LNCAP (cell line): ENCODE measurements around the gene GPATCH2.

Experiments
- TF ChIP-seq, protein P1 (sequence below): fragments of 450-650 bp; IDR thresholded peaks from 2 replicates; pipeline ENCODE4 v1.5.1; 2017; ENCODE audit warnings: mild to moderate bottlenecking

The GPATCH2 gene

DNA sequence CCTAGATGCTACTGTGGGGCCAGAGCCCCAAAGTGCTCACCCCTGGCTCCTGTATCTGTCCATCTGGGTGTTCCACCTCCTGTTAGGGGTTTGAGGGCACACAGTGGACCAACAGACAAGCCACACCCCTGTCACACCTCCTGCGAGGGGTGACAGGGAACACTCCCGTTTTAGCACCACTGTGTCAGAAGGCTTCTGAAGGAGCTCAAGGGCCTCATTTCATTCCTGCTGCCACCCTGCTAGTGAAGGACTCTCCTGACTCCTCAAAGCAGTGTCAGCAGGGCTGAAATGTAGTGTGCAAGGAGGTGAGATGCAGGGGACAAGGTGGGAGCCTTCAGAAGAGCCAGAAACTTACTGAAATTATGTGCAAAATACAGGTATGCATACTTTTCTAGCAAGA is 174.6 kb downstream of the GPATCH2 start:
- TF ChIP-seq, protein P1, sequence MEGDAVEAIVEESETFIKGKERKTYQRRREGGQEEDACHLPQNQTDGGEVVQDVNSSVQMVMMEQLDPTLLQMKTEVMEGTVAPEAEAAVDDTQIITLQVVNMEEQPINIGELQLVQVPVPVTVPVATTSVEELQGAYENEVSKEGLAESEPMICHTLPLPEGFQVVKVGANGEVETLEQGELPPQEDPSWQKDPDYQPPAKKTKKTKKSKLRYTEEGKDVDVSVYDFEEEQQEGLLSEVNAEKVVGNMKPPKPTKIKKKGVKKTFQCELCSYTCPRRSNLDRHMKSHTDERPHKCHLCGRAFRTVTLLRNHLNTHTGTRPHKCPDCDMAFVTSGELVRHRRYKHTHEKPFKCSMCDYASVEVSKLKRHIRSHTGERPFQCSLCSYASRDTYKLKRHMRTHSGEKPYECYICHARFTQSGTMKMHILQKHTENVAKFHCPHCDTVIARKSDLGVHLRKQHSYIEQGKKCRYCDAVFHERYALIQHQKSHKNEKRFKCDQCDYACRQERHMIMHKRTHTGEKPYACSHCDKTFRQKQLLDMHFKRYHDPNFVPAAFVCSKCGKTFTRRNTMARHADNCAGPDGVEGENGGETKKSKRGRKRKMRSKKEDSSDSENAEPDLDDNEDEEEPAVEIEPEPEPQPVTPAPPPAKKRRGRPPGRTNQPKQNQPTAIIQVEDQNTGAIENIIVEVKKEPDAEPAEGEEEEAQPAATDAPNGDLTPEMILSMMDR: no peak

DNA sequence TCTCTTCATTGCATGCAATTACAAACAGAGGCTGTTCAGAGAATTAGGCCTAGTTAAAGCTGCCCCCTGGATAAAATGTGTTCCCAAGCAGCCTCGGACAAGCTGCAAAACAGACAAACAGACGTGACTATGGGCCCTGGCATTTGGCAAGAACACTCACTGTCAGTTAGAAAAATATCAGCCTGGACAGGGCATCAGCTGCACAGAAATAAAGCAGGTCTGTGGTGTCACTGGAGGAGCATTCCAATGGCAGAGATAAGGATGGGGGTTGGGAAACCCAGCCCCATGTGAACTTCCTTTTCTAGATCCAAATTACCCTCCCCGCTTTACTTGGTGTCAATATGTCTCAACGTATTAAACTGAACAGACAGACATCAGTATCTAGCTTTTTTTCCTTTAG is 177.1 kb downstream of the GPATCH2 start:
- TF ChIP-seq, protein P1: no peak

DNA sequence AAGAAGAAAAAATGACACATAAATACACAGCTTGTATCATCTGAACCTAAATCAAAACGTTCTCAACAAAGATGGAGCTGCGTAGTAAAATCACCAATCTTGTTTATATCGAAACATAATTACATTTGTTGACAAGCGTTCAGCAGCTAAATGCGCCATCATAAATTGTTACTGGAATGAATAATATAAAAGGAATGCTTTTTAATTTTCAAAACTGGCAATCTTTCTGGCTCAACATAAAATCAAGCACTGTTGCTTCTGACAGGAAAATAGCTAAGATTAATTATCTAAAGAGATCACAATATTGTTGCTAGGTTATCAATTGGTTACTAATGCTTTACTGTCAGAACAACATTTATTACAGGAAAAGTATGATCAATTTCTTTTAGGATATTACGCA is 181.5 kb downstream of the GPATCH2 start:
- TF ChIP-seq, protein P1: no peak

DNA sequence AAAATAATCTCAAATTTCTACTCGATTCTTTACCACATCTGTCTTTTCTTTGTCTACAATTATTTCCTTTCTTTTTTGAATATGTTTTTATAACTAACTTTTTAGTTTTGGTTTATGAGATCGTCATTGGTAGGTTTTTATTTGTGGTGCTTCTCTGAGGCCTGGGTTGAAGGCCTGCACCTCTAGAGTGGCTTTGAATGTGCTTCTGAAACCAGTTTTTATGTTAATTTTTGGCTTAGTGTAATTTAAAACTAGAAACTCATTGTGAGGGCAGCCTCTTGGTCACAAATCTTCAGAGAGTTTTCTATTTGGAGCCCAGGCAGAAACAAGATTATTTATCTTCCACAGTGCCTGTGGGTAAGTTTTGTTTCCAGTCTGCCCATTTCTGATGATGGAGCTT is 187.0 kb downstream of the GPATCH2 start:
- TF ChIP-seq, protein P1: no peak

DNA sequence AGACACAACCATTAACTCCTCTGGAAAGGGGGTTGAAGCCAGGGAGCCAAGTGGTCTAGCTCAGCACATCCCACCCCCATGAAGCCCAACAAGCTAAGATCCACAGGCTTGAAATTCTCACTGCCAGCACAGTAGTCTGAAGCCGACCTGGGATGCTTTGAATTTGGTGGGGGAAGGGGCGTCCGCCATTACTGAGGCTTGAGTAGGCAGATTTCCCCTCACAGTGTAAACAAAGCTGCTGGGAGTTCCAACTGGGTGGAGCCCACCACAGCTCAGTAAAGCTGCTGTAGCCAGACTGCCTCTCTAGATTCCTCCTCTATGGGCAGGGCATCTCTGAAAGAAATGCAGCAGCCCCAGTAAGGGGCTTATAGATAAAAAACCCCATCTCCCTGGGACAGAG is 193.5 kb downstream of the GPATCH2 start:
- TF ChIP-seq, protein P1: no peak

DNA sequence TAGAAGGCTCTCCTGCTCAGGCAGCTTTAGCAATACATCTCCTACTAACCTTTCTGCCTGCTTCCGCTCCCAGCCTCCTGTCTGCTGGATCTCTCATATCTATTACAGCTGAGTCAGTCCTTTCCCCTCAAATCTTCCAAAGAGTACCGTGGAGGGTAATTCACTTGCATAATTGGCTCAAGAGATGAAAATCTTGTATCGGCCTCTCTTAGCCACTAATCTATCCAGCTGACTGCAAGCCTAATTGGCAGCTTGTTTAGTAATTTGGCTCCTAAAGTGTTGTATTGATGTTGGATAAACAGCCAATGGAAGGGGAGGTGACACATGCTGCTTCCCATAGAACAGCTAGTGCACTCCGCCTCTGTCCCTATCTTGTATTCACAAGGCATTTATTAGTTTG is 195.7 kb downstream of the GPATCH2 start:
- TF ChIP-seq, protein P1: no peak

DNA sequence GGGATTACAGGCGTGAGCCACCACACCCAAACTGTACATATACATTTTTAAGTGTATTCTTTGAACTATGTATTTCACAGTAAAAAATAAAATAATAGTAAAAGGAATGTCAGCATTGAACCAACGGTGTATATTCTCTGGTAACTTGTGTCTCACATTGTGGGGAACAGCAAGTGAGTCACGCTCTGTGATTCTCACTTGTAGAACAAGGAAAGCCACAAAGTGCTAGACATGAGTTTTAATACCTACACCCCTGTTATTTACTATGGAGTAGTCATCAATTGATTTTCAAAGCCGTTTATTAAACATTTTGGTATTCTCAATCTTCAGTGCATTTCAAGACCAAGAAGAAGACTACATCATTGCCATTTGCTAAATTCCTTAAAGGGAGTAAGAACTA is 197.2 kb downstream of the GPATCH2 start:
- TF ChIP-seq, protein P1: no peak

DNA sequence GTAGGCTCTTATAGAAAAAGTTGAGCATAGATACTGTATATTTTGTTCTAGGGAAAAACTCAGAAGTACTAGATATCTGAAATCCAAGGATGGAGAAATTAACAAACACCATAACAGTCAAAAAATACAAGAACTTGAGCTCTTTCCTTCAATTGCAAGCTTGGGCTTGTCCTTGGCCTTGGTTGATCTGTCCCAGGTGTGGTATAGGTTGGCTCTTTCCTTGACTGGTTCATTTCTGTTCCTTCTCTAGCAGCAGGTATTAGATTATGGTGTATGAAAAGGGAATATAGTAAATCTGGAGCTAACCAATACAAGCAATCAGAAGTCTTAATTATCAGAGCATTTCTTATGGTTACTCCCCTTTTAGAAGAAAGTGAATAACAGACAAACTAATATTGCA is 198.6 kb downstream of the GPATCH2 start:
- TF ChIP-seq, protein P1: no peak
